ENCODE results near the gene IQCC. TPM values are rescaled to one million over a fixed set of nuclear protein-coding genes. Genes with fewer than 3 reads are reported as not detected.

IQCC gene
- total RNA-seq, 1 donor from 2014 or later, result 3.4 TPM

DNA sequence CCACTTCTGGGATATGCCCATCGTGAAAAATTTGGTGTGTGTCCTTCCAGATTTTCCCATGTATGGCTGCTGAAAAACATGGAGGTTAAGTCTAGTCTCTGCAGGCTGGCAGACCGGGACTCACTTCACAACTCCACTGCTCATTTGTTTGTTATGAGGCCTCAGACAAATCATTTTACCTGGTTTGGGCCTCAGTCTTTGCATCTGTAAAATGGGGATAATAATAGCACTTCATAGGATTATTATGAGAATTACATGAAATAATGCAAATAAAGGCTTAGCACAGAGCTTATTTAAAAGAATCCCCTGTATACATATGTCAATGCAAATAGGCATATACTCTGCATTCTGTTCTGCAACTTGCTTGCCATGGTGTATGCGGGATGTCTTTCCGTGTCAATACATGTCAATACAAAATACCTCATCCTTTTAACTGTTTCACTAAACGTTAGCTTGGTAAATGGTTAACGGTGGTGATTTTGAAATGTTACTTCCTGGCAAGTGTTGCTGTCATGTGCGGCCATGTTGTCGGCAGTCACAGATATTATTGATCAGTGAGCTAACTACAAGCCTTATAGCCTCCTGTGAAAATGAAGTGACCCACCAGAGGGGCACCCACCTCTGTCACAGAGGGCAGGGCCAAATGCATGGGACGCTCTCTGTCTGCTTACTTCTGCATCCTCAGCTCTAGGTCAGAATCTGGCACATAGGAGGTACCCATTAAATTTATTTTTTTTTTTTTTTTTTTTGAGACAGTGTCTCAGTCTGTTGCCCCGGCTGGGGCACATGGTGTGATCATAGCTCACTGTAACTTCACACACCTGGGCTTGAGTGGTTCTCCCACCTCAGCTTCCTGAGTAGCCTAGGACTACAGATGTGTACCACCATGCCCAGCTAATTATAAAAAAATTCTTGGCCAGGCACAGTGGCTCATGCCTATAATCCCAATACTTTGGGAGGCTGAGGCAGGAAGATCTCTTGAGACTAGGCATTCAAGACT is 49.9 kb downstream of the IQCC start:
- DNase-seq (ENCODE audit: extremely low read depth, low read depth, low spot score), result no peak

DNA sequence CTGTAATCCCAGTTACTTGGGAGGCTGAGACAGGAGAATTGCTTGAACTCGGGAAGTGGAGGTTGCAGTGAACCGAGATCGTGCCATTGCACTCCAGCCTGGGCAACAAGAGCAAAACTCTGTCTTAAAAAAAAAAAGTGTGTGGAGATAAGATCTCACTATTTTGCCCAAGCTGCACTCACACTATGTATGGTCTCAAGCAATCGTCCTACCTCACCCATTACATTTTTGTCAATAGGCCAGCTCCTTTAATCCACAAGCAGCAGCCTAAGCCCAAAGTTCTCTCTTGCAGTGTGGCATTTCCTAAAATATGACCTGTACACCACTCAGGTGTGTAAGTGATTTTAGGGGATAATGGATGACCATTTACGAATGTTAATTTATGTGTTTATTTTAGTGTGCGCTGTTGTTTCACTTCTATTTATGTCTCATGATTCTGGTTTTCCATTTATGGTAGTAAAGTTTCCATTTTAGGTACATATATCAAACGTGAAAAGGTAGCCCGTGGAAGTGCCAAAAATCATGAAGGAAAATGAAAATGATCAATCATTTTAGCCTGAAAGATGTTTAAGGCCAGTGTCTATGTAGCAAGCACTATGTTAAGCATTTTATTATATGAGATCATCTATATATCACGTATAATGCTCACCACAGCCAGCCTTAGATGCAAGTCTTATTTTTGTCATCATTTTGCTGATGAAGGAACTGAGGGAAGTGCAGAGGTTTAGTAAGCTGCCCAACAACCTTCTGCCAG is 51.2 kb downstream of the IQCC start:
- DNase-seq (ENCODE audit: extremely low read depth, low read depth, low spot score), result no peak

DNA sequence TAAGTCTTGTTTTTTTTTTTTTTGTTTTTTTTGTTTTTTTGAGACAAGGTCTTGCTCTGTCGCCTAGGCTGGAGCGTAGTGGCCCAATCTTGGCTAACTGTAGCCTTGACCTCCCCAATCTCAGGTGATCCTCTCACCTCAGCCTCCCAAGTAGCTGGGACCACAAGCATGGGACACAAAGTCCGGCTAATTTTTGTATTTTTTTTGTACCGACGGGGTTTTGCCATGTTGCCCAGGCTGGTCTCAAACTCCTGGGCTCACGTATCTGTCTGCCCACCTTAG is 51.7 kb downstream of the IQCC start:
- DNase-seq (ENCODE audit: extremely low read depth, low read depth, low spot score), result no peak

Other genes with a start within 250 kb of the IQCC start
- 86.4 and 128 TPM in 2 replicates for gene KHDRBS1, start 191.8 kb upstream of the IQCC start, total RNA-seq
- 9.5 and 10.3 TPM in 2 replicates for gene TMEM39B, start 132.7 kb upstream of the IQCC start, total RNA-seq
- gene KPNA6, start 97.6 kb upstream of the IQCC start, total RNA-seq, result 50.3 and 51.1 TPM in 2 replicates
- 72.3 and 74.8 TPM in 2 replicates for gene TXLNA, start 26.0 kb upstream of the IQCC start, total RNA-seq
- 17.5 and 21.4 TPM in 2 replicates for gene CCDC28B, start 5.1 kb upstream of the IQCC start, total RNA-seq
- gene DCDC2B, start 3.4 kb downstream of the IQCC start, total RNA-seq, result not detected in 2 replicates
- 15.9 and 16.6 TPM in 2 replicates for gene TMEM234, start 16.7 kb downstream of the IQCC start, total RNA-seq
- 234 and 362 TPM in 2 replicates for gene EIF3I, start 16.7 kb downstream of the IQCC start, total RNA-seq
- 101 and 121 TPM in 2 replicates for gene FAM167B, start 41.6 kb downstream of the IQCC start, total RNA-seq
- gene LCK, start 45.6 kb downstream of the IQCC start, total RNA-seq, result 0.35 and 1.1 TPM in 2 replicates
- 150 and 166 TPM in 2 replicates for gene HDAC1, start 86.4 kb downstream of the IQCC start, total RNA-seq
- gene MARCKSL1, start 130.6 kb downstream of the IQCC start, total RNA-seq, result 355 and 455 TPM in 2 replicates
- gene FAM229A, start 156.8 kb downstream of the IQCC start, total RNA-seq, result 3.5 and 5.5 TPM in 2 replicates
- 0.47 TPM in 1 of 2 replicates, not detected in the other for gene TSSK3, start 156.9 kb downstream of the IQCC start, total RNA-seq
- 75.0 and 117 TPM in 2 replicates for gene BSDC1, start 188.8 kb downstream of the IQCC start, total RNA-seq

Data from glomerular endothelial cell (primary cell).